Retinal pigment epithelial cell (primary cell): ENCODE results near the gene PCMT1.
A peak's percentile ranks its signal among the peaks of the same experiment; 100 is the strongest.

ENCODE experiments used
- DNase-seq: peaks from one replicate; pipeline ENCODE4 v3.0.0-alpha.2; 2010; ENCODE audit warnings: low read depth
- H3K4me3 ChIP-seq: 2 replicates; pipeline ENCODE4 v1.5.1; 2011; ENCODE audit warnings: mild to moderate bottlenecking, low read length, control low read depth, moderate library complexity
- CTCF ChIP-seq: conservative IDR thresholded peaks from 2 replicates; pipeline ENCODE4 v1.5.1; 2011; ENCODE audit warnings: low read depth, low read length, control low read depth, inconsistent platforms

PCMT1 gene

GRCh38 chr6:149854532-149854931, 105.0 kb downstream of the PCMT1 start:
- no peak for DNase-seq
- no peak for TF ChIP-seq CTCF
- no peak overlapping the region for H3K4me3 ChIP-seq

DNA sequence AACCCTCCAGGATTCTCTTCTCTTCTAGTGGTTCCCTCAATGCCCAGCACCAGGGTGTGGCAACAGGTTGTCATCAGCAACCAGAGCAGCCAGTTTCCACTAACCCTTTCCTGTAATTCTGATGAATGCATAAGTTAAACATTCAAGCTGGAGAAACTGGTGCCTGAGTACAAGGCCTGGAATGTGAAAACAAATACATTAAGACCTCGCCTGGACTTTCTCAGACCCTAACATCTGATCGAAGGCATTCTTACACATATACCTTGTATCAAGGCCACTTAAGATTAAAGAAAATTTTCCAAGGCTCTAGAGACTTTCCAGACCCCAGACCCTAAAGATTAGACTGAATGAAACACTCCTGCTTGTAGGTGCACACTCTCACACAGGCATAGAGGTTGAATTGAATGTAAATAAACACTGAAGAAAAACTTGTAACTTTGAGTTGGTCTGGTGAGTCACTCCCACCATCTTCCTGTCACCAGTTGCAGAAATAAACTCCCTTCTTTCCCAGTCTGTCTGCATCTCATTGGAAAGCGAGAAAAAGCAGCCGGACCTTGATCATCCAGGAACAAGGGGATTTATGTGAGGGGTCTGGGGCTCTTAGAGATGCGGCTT, 105.6 kb downstream of the PCMT1 start:
- TF ChIP-seq CTCF = no peak
- DNase-seq = peak; percentile 80
- peak overlapping the region; percentile 5 for H3K4me3 ChIP-seq

DNA sequence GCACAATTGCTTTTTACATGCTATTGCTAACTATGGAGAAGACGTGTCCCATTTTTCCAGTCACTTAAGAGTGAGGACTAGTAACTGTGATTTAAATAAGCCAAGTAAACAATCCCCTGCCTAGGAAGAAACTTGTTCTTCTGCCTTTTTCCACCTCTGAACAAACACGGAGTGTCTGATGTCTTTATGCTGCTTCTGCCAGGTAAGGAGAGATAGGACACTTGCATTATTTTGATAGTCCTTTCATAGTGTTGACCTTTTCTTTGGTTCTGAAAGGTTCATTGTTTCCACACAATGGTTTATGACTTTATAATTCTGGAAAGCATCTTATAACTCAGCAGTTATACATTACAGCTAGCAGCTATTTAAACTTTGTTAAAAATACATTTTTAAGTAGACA, 106.2 kb downstream of the PCMT1 start:
- H3K4me3 ChIP-seq = peak overlapping the region; percentile 5
- DNase-seq = no peak
- no peak for TF ChIP-seq CTCF

- H3K4me3 ChIP-seq = no peak overlapping the region
- TF ChIP-seq CTCF = no peak
- no peak for DNase-seq
Measured at GRCh38 chr6:149856256-149856994, 106.9 kb downstream of the PCMT1 start.

DNA sequence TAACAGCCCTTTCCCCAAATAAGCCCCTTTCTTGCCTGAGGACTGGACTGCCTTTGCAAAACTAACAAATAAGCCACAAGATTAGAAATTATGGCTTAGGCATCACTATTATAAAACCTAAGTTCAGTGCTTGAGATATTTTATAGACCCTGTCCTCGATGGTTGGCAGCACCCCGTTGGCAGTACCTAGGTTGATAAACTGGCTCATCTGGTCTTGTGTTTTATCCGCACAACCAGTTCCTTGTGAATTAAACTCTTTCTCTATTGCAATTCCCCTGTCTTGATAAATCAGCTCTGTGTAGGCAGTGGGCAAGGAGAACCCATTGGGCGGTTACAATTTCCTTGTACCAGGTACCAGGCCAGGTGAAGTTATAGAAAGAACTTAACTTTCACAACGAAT, 108.0 kb downstream of the PCMT1 start:
- no peak for TF ChIP-seq CTCF
- no peak overlapping the region for H3K4me3 ChIP-seq
- no peak for DNase-seq

DNA sequence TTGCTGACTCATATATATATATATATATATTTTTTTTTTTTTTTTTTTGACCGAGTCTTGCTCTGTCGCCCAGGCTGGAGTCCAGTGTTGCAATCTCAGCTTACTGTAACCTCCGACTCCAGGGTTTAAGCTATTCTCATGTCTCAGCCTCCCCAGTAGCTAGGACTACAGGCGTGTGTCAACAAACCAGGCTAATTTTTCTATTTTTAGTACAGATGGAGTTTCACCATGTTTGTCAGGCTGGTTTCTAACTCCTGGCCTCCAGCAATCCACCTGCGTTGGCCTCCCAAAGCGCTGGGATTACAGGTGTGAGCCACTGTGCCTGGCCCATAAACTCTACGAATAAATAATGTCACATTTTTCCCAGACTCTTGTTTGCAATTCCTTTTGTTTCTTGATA, 109.8 kb downstream of the PCMT1 start:
- DNase-seq = no peak
- no peak overlapping the region for H3K4me3 ChIP-seq
- no peak for TF ChIP-seq CTCF

DNA sequence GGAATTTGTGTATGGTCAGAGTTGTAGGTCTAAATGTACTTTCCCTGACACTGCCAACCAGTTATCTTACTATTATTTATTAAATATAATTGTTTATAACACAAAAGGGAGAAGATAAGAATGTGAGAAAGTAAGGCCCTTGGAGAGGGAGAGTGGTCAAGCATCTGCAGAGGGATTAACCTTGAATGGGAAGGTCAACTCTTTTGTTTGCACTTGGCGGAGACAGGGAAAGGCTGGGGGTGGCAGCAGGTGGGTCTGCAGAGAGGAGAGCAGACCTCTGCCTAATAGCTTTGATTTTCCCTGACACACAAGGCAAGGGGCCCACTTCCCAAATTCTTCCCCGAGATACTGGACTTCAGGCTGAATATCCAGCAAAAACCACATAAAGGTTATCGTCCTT, 110.4 kb downstream of the PCMT1 start:
- DNase-seq = no peak
- TF ChIP-seq CTCF = no peak
- H3K4me3 ChIP-seq = no peak overlapping the region
